Gastroesophageal sphincter (tissue), 3 donors: ENCODE data around the gene TMTC3.

ENCODE experiments used
- CTCF ChIP-seq, 4 experiments: fragments of 200-600 bp in 2 of 4; fragments of 450-650 bp in 2 of 4; sonication (generic) in 1 of 4; IDR thresholded peaks; one replicate each; pipeline ENCODE4 v1.5.1; 2017 to 2019; ENCODE audit warnings: antibody characterized with exemption in 4 of 4, mild to moderate bottlenecking in 2 of 4, moderate library complexity in 2 of 4
- EP300 ChIP-seq: sonication (generic); formaldehyde crosslinking; IDR thresholded peaks from one replicate; pipeline ENCODE4 v1.6.1; 2017; ENCODE audit warnings: antibody characterized with exemption, mild to moderate bottlenecking
- POLR2A ChIP-seq, 2 donors: fragments of 450-650 bp; IDR thresholded peaks; one replicate each; pipeline ENCODE4 v1.6.1; 2017; ENCODE audit warnings: antibody characterized with exemption in 2 of 2, mild to moderate bottlenecking in 2 of 2, moderate library complexity in 1 of 2
- POLR2AphosphoS5 ChIP-seq: sonication (generic); formaldehyde crosslinking; IDR thresholded peaks from one replicate; pipeline ENCODE4 v1.6.1; 2017; ENCODE audit warnings: antibody characterized with exemption

- TF ChIP-seq POLR2AphosphoS5 = peak; percentile 14
- TF ChIP-seq CTCF (IDR thresholded peaks at IDR 0.05) = no peak
- TF ChIP-seq POLR2A (IDR thresholded peaks at IDR 0.05) = no peak
- TF ChIP-seq EP300 = no peak
Observed at GRCh38 chr12:88241862-88242570, 99.9 kb downstream of the TMTC3 start.
